Measurements from ENCODE around the gene SNRNP200.
A peak's percentile ranks its signal among the peaks of the same experiment; 100 is the strongest.

DNA sequence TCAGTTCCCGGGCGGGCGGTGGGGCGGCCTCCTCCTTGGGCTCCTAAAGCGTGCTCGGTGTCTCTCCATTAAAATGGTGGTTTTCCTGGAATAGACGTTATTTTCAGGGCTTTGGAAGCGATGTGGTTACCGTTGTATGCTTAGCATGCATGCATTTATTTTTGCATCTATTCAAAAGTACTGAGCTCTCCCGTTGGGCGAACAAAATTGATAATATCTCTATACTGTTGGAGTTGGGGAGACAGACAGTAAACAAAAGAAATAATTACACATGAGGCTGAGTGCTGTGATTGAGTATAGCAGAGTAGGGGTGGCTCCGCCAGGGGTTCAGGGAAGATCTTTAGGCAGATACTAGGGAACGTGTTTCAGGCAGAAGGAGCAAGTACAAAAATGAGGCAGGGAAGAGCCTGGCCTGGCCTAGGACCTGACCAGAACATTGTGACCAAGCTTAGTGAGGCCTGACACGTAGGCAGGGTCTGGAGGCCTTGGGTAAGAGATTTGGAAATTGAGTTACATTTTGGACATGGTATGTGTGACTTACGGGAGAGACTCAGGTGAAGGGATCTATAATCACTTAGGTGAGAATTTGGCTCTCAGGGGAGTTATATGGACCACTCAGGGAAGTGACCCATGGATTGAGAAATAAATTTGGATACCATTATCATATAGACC lies 30.9 kb upstream of the SNRNP200 start:
- TF ChIP-seq POLR2A (IDR thresholded peaks at IDR 0.05; ENCODE audit: low read depth, low read length) (peak; percentile 62; the same call in 1 of the 2 replicates), POLR2AphosphoS5 (IDR thresholded peaks at IDR 0.05; ENCODE audit: low read depth, low read length) (no peak; the same call in 1 of the 2 replicates), TAF1 (IDR thresholded peaks at IDR 0.05; ENCODE audit: borderline replicate concordance, low read depth, low read length) (peak; percentile 85)
